Left lung (tissue), 10 donors: Measurements from ENCODE around the gene PARN. TPM values are rescaled to one million over a fixed set of nuclear protein-coding genes. Genes with fewer than 3 reads are reported as not detected.
A peak's percentile ranks its signal among the peaks of the same experiment; 100 is the strongest.

Experiments
- ATAC-seq: fragments of 200-7000 bp; cut with Tn5 transposase; one replicate; pipeline ENCODE4 v1.9.1; 2020; ENCODE audit warnings: moderate library complexity
- DNase-seq, 4 donors: peaks; one replicate each; pipeline ENCODE4 v3.0.0-alpha.2; 2013 to 2020
- H3K27ac ChIP-seq, 2 donors: fragments of 200-600 bp; sonication (generic) in 1 of 2; one replicate each; pipeline versions ENCODE4 v1.5.0 to v1.8.0; 2020 to 2021
- H3K27me3 ChIP-seq, 2 donors: fragments of 200-600 bp; sonication (generic) in 1 of 2; one replicate each; pipeline versions ENCODE4 v1.5.0 to v1.8.0; 2020 to 2021
- H3K36me3 ChIP-seq, 2 donors: fragments of 200-600 bp; sonication (generic) in 1 of 2; one replicate each; pipeline versions ENCODE4 v1.5.0 to v1.8.0; 2020 to 2021
- H3K4me1 ChIP-seq, 2 donors: fragments of 200-600 bp; one replicate each; pipeline ENCODE4 v1.8.0; 2021
- H3K4me3 ChIP-seq, 2 donors: fragments of 200-600 bp; sonication (generic) in 1 of 2; one replicate each; pipeline versions ENCODE4 v1.5.0 to v1.8.0; 2020 to 2021; ENCODE audit warnings: mild to moderate bottlenecking in 1 of 2
- H3K9me3 ChIP-seq, 2 donors: fragments of 200-600 bp; sonication (generic) in 1 of 2; one replicate each; pipeline versions ENCODE4 v1.5.0 to v1.8.0; 2020 to 2021
- intact Hi-C, 2 donors: fragments of 100-400 bp; cut with DNase I; formaldehyde crosslinking; loops; one replicate each; pipeline versions ENCODE4 v1.11.2 to v1.14.2; 2022
- polyA plus RNA-seq, 6 donors: library from polyadenylated mRNA; unstranded; fragments of 120-200 nt; gene quantifications; one replicate each; pipeline ENCODE4 v1.2.1, GENCODE V29; 2013; ENCODE audit not compliant: insufficient read length in 6 of 6
- total RNA-seq, 2 donors: library from RNA; stranded (reverse); fragmentation: NEBNext Ultra II Directional; extraction: Animal tissue kit (Norgen Biotek cat#: 25700); gene quantifications; one replicate each; pipeline ENCODE4 v1.2.1, GENCODE V29; 2021
- TF ChIP-seq, protein P1 (sequence below), 2 donors: fragments of 200-600 bp; sonication (generic) in 1 of 2; IDR thresholded peaks; one replicate each; pipeline versions ENCODE4 v1.5.0 to v1.8.0; 2021; ENCODE audit warnings: antibody characterized with exemption in 2 of 2
- donor health status: DM: no; HTN: yes; CAD: no.
- donor health status: DM: no; HTN: no; CAD: no.

PARN gene
- total and polyA plus RNA-seq, 8 donors = 26.9 to 37.9 (median 27.7) TPM

DNA sequence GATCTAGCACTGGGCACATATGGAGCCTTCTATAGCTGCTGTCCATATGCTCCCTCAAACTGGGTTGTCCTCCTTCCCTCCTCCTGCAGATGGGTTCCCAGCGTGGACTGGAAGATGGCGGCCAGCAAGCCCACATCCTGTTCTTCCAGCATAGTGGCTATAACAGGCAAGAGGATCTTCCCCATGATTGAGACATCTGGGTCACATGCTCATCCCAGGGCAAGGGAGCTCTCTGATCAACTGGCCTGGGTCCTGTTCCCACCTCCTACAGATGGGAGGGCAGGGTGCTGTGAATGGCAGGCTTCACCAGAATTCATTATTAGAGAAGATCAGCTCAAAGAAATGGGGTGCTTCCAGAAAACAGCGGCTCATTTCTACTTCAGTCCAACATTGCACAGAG, 210.2 kb downstream of the PARN start:
- H3K9me3 ChIP-seq = no peaks in the 10 kb centered on the region

GRCh38 chr16:14418795-14419225, 211.2 kb downstream of the PARN start:
- H3K4me1 ChIP-seq = no peaks in the 10 kb centered on the region

More for the DNA sequence above, 210.2 kb downstream of the PARN start:
- intact Hi-C loops = no loop called here
- DNase-seq (no peak), ATAC-seq (no peak)
- H3K27ac ChIP-seq = no peak overlapping the region
- TF ChIP-seq, protein P1, sequence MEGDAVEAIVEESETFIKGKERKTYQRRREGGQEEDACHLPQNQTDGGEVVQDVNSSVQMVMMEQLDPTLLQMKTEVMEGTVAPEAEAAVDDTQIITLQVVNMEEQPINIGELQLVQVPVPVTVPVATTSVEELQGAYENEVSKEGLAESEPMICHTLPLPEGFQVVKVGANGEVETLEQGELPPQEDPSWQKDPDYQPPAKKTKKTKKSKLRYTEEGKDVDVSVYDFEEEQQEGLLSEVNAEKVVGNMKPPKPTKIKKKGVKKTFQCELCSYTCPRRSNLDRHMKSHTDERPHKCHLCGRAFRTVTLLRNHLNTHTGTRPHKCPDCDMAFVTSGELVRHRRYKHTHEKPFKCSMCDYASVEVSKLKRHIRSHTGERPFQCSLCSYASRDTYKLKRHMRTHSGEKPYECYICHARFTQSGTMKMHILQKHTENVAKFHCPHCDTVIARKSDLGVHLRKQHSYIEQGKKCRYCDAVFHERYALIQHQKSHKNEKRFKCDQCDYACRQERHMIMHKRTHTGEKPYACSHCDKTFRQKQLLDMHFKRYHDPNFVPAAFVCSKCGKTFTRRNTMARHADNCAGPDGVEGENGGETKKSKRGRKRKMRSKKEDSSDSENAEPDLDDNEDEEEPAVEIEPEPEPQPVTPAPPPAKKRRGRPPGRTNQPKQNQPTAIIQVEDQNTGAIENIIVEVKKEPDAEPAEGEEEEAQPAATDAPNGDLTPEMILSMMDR (IDR thresholded peaks at IDR 0.05) = no peak
- H3K4me3 ChIP-seq = no peak overlapping the region
- no peaks in the 10 kb centered on the region for H3K36me3 ChIP-seq
- H3K4me1 ChIP-seq = no peaks in the 10 kb centered on the region
- no peaks in the 10 kb centered on the region for H3K27me3 ChIP-seq

DNA sequence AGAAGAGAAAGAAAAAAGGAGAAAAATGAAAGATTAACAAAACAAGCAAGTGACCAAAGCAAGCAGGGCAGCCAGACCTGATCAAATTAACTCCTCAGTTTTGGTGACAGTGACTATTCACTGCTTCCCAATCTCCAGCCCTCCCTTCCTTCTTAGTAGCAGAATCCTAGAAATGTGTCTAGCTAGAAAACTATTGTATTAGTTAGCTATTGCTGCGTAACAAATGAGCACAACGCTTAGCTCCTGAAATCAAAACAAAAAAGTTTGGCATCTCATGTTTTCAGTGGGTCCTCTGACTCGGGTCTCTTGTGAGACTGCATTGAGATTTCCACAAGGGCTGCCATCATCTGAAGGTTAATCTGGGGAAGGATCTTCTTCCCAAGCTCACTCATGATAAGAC, 213.9 kb downstream of the PARN start:
- H3K36me3 ChIP-seq = no peaks in the 10 kb centered on the region
- intact Hi-C loops = no loop called here
- TF ChIP-seq, protein P1 (IDR thresholded peaks at IDR 0.05) = no peak
- no peaks in the 10 kb centered on the region for H3K4me1 ChIP-seq
- no peak for ATAC-seq
- no peaks in the 10 kb centered on the region for H3K27me3 ChIP-seq
- H3K27ac ChIP-seq = no peak overlapping the region
- DNase-seq = no peak
- H3K9me3 ChIP-seq = no peaks in the 10 kb centered on the region
- H3K4me3 ChIP-seq = no peak overlapping the region

More at GRCh38 chr16:14418795-14419225, 211.2 kb downstream of the PARN start:
- ATAC-seq = no peak
- H3K27ac ChIP-seq = no peak overlapping the region
- no peak for DNase-seq
- no peak overlapping the region for H3K4me3 ChIP-seq
- intact Hi-C loops = no loop called here
- H3K9me3 ChIP-seq = no peaks in the 10 kb centered on the region
- H3K36me3 ChIP-seq = no peaks in the 10 kb centered on the region
- no peaks in the 10 kb centered on the region for H3K27me3 ChIP-seq
- TF ChIP-seq, protein P1 (IDR thresholded peaks at IDR 0.05) = no peak

DNA sequence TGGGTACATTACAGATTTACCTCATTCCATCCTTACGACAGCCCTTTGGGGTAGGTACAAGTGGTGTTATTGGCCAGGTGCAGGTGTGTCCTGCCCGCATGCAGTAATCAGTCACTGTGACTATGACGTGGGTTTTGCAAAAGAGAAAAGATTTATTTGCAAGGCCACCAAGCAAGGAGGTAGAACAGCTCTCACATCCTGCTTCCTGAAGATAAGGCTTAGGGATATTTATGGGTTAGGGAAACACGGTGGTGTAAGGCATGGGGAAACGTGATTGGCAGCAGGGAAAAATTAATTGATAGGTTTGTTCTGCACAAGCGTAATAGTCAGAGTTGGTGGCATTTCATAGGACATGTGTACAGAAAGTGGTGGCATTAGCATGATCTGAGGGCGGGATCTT, 214.8 kb downstream of the PARN start:
- intact Hi-C loops = no loop called here

DNA sequence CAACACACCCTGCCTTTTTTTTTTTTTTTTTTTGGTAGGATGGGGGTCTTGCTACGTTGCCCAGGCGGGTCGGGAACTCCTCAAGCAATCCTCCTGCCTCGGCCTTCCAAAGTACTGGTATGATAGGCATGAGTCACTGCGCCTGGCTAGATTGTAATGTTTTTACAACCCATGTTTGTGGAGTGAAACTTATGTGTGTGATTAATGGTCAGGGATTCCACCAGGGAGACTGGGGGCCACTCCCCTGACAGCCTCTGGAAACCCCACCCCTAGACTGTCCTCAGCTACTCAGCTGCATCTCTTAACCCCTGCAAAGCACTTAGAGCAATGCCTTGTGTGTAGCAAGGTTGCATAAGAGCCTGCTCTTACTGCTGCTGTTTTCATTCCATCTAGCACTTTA, 220.5 kb downstream of the PARN start:
- Histone ChIP-seq H3K4me1 (no peaks in the 10 kb centered on the region), H3K9me3 (no peaks in the 10 kb centered on the region), H3K36me3 (no peaks in the 10 kb centered on the region), H3K27me3 (no peaks in the 10 kb centered on the region), H3K27ac (no peak overlapping the region), H3K4me3 (no peak overlapping the region)
- DNase-seq (peak in 1 of 4 donors; percentile 33), ATAC-seq (peak; percentile 79)
- intact Hi-C loops = no loop called here
- TF ChIP-seq, protein P1 (IDR thresholded peaks at IDR 0.05) = no peak

More for the DNA sequence above, 214.8 kb downstream of the PARN start:
- Histone ChIP-seq H3K4me3 (no peak overlapping the region), H3K27ac (no peak overlapping the region), H3K27me3 (no peaks in the 10 kb centered on the region), H3K9me3 (no peaks in the 10 kb centered on the region), H3K36me3 (no peaks in the 10 kb centered on the region), H3K4me1 (no peaks in the 10 kb centered on the region)
- no peak for DNase-seq
- TF ChIP-seq, protein P1 (IDR thresholded peaks at IDR 0.05) = no peak
- no peak for ATAC-seq
